CD8-positive, alpha-beta memory T cell (primary cell): ENCODE results near the gene TMEM151B. TPM values are rescaled to one million over a fixed set of nuclear protein-coding genes. Genes with fewer than 3 reads are reported as not detected.

ENCODE experiments used
- CTCF ChIA-PET: fragments of 350-600 bp; sonication (Branson Sonifier 250); formaldehyde crosslinking; loops from one replicate; lab custom pipeline; 2021; ENCODE audit warnings: antibody characterized with exemption; lab: Charles Lee
- POLR2A ChIA-PET: fragments of 350-600 bp; sonication (Branson Sonifier 250); formaldehyde crosslinking; loops from one replicate; lab custom pipeline; 2021; ENCODE audit warnings: antibody characterized with exemption; lab: Charles Lee
- DNase-seq, 5 donors: peaks; one replicate each; pipeline versions ENCODE4 v3.0.0 to v3.0.0-alpha.2; 2020 to 2022; ENCODE audit warnings: mixed read lengths in 1 of 5
- H3K27ac ChIP-seq: one replicate; pipeline ENCODE4 v1.7.0; 2013; ENCODE audit warnings: low read depth, mild to moderate bottlenecking, low read length, moderate library complexity
- H3K27me3 ChIP-seq: 2 replicates; pipeline ENCODE4 v1.7.0; 2013; ENCODE audit warnings: low read length, mild to moderate bottlenecking; ENCODE audit not compliant: insufficient read depth, poor library complexity, severe bottlenecking
- H3K36me3 ChIP-seq: 2 replicates; pipeline ENCODE4 v1.7.0; 2013; ENCODE audit warnings: mild to moderate bottlenecking, low read length, moderate library complexity; ENCODE audit not compliant: insufficient read depth
- H3K4me1 ChIP-seq: 2 replicates; pipeline ENCODE4 v1.7.0; 2013; ENCODE audit warnings: mild to moderate bottlenecking, low read length, moderate library complexity; ENCODE audit not compliant: insufficient read depth
- H3K4me3 ChIP-seq: 2 replicates; pipeline ENCODE4 v1.7.0; 2013; ENCODE audit warnings: mild to moderate bottlenecking, low read length
- H3K9me3 ChIP-seq: 2 replicates; pipeline ENCODE4 v1.7.0; 2013; ENCODE audit warnings: mild to moderate bottlenecking, low read length
- H3K27ac Mint-ChIP-seq, 8 donors: one replicate each; pipeline ENCODE4 v1.8.0; 2020 to 2021; ENCODE audit warnings: mixed read lengths in 8 of 8, mild to moderate bottlenecking in 6 of 8, inconsistent platforms in 3 of 8, moderate library complexity in 3 of 8
- H3K27me3 Mint-ChIP-seq, 2 donors: one replicate each; pipeline ENCODE4 v1.8.0; 2020 to 2021; ENCODE audit warnings: mixed read lengths in 2 of 2, mild to moderate bottlenecking in 1 of 2, moderate library complexity in 1 of 2
- H3K36me3 Mint-ChIP-seq, 3 donors: one replicate each; pipeline ENCODE4 v1.8.0; 2020 to 2021; ENCODE audit warnings: mixed read lengths in 3 of 3, inconsistent platforms in 1 of 3, mild to moderate bottlenecking in 1 of 3
- H3K4me1 Mint-ChIP-seq, 3 donors: one replicate each; pipeline ENCODE4 v1.8.0; 2020 to 2021; ENCODE audit warnings: mixed read lengths in 3 of 3, inconsistent platforms in 1 of 3, mild to moderate bottlenecking in 1 of 3
- H3K4me3 Mint-ChIP-seq, 7 donors: one replicate each; pipeline ENCODE4 v1.8.0; 2020 to 2021; ENCODE audit warnings: mixed read lengths in 7 of 7, mild to moderate bottlenecking in 6 of 7, moderate library complexity in 4 of 7, inconsistent platforms in 2 of 7
- H3K9me3 Mint-ChIP-seq, 5 donors: one replicate each; pipeline ENCODE4 v1.8.0; 2020 to 2022; ENCODE audit warnings: mixed read lengths in 5 of 5, mild to moderate bottlenecking in 3 of 5, moderate library complexity in 2 of 5, inconsistent platforms in 1 of 5
- polyA plus RNA-seq: library from polyadenylated mRNA; unstranded; fragments of 300-500 nt; fragmentation: Illumina TruSeq; gene quantifications from one replicate; pipeline ENCODE4 v1.2.3, GENCODE V29; 2021
- total RNA-seq, 2 experiments: library from RNA; stranded (reverse); gene quantifications; one replicate each; pipeline ENCODE4 v1.2.3, GENCODE V29; 2021

TMEM151B gene
- total RNA-seq, result not detected
- polyA plus RNA-seq, result not detected

DNA sequence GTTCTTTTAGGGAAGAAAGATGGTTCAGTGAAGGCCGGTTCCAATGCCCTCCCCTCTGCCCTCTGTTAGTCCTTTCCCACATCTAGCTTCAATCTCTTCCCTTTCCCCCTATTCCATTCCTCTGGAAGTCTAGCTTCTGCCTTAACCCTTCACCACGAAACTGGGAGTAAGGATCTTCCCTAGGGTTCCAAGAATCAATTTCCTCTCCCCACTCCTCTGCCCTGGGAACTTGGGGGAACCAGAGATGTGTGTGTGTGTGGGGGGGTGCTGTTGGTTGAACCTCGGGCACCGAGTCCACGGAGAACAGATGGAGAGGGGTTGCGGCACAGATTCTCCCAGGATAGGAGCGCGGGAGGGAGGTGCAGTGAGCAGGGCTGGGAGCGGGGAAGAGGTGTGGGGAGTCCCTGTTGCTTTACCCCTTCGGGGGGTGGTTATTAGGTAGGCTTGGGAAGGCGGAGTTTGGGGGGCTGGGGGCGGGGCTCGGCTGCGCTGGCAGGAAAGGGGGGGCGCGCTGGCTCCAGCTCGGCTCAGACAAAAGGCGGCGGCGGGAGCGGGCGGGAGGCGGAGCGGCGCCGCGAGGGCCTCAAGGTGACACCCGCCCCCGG, at the start of gene TMEM151B:
Gene TMEM151B (plus strand): TSS at position 530 of the 605 bp plus-strand sequence. CDS start 293 bp downstream, outside the sequence.
- H3K4me3 Mint-ChIP-seq, result peak within 1 kb of the TSS; percentile 63 to 84 (median 78)
- DNase-seq, result peak in 3 of 5 donors; percentile 21 to 58 (median 30)
- no peaks in the 10 kb centered on the region for H3K36me3 ChIP-seq
- H3K4me3 ChIP-seq, result no peak within 1 kb of the TSS
- H3K27ac ChIP-seq, result no peak within 1 kb of the TSS
- H3K4me1 Mint-ChIP-seq, result peaks cover 9 to 23% (median 22%) of the 10 kb centered on the region in 3 donors
- peaks cover 49 to 54% of the 10 kb centered on the region in 2 donors for H3K27me3 Mint-ChIP-seq
- H3K9me3 ChIP-seq, result no peaks in the 10 kb centered on the region
- ChIA-PET CTCF (interaction anchor here (1.0 to 3.8 kb wide), 4 partner anchors 28 to 76 kb away, joined by 3 to 36 read pairs (median 4); partner anchors contain the start of gene AARS2), POLR2A (interaction anchor here (1.4 kb wide), 1 partner anchor 23 kb away, joined by 7 read pairs; the partner anchor contains the start of gene HSP90AB1)
- H3K27ac Mint-ChIP-seq, result peak within 1 kb of the TSS in 4 of 8 donors; percentile 16 to 89 (median 59)
- no peaks in the 10 kb centered on the region for H3K4me1 ChIP-seq
- peaks cover 0 to 8% (median 0%) of the 10 kb centered on the region in 3 donors for H3K36me3 Mint-ChIP-seq
- peaks cover 51% of the 10 kb centered on the region for H3K27me3 ChIP-seq
- no peaks in the 10 kb centered on the region for H3K9me3 Mint-ChIP-seq

DNA sequence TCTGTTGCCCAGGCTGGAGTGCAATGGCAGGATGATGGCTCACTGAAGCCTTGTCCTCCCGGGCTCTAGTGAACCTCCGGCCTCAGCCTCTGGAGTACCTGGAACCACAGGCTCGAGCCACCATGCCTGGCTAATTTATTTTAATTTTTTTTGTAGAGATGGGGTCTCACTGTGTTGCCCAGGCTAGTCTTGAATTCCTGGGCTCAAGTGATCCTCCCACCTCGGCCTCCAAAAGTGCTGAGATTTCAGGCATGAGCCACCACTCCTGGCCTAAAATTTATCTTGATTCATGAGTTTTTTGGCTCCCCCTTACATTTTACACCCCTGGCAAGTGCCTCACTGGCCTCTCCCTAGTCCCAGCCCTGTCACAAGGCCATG, 49.3 kb upstream of the TMEM151B start:
- Histone ChIP-seq H3K27me3 (peaks cover 5% of the 10 kb centered on the region), H3K36me3 (no peaks in the 10 kb centered on the region), H3K4me1 (peaks cover 10% of the 10 kb centered on the region), H3K9me3 (no peaks in the 10 kb centered on the region), H3K27ac (peak overlapping the region; percentile 20), H3K4me3 (no peak overlapping the region)
- H3K4me1 Mint-ChIP-seq, result peaks cover 16 to 27% (median 17%) of the 10 kb centered on the region in 3 donors
- CTCF ChIA-PET, result interaction anchor here (0.8 to 8.0 kb wide), 6 partner anchors 15 to 124 kb away, joined by 3 to 69 read pairs (median 3); partner anchors contain the start of gene SLC35B2
- peaks cover 12 to 15% of the 10 kb centered on the region in 2 donors for H3K27me3 Mint-ChIP-seq
- no peak for DNase-seq
- no peak overlapping the region for H3K4me3 Mint-ChIP-seq
- POLR2A ChIA-PET, result interaction anchor here (0.7 to 4.5 kb wide), 2 partner anchors 27 to 131 kb away, joined by 3 to 24 read pairs; partner anchors contain the start of gene HSP90AB1
- H3K27ac Mint-ChIP-seq, result peak overlapping the region in 3 of 8 donors; percentile 58 to 79 (median 71)
- H3K9me3 Mint-ChIP-seq, result no peaks in the 10 kb centered on the region
- no peaks in the 10 kb centered on the region for H3K36me3 Mint-ChIP-seq

- Mint-ChIP-seq H3K9me3 (no peaks in the 10 kb centered on the region), H3K4me1 (peaks cover 16 to 27% (median 17%) of the 10 kb centered on the region in 3 donors), H3K27ac (peak overlapping the region in 5 of 8 donors; percentile 45 to 82 (median 71)), H3K27me3 (peaks cover 10 to 11% of the 10 kb centered on the region in 2 donors), H3K4me3 (peak overlapping the region in 4 of 7 donors; percentile 20 to 62 (median 38)), H3K36me3 (no peaks in the 10 kb centered on the region)
- Histone ChIP-seq H3K27me3 (peaks cover 5% of the 10 kb centered on the region), H3K4me3 (no peak overlapping the region), H3K27ac (peak overlapping the region; percentile 20), H3K9me3 (no peaks in the 10 kb centered on the region), H3K4me1 (peaks cover 10% of the 10 kb centered on the region), H3K36me3 (no peaks in the 10 kb centered on the region)
- DNase-seq, result peak; percentile 62 to 84 (median 66)
- ChIA-PET POLR2A (interaction anchor here (4.5 kb wide), 1 partner anchor 26 kb away, joined by 24 read pairs; the partner anchor contains the start of gene HSP90AB1), CTCF (interaction anchor here (0.8 to 8.0 kb wide), 9 partner anchors 14 to 125 kb away, joined by 3 to 69 read pairs (median 3); partner anchors contain the start of genes AARS2 and SLC35B2)
These were observed 48.8 kb upstream of the TMEM151B start for GRCh38 chr6:44221291-44221960.

DNA sequence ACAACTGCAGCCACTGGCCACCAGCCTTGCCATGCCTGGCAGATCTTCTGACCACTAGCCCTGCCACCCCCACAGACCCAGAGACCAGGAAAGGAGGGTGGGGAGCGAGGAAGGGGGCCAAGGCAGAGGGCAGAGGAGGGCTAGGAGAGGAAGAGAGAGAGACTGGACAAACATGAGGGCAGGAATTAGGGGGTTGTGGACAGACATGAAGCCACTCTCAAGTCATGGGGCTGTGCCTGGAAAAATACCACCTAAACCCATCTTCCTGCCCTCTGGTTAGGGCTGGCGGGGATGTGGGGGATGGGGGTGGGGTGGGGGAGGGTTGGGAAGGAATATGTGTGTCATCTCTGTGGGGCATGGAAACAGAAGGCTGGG, 48.3 kb upstream of the TMEM151B start:
- peaks cover 10% of the 10 kb centered on the region for H3K4me1 ChIP-seq
- H3K36me3 ChIP-seq, result no peaks in the 10 kb centered on the region
- no peaks in the 10 kb centered on the region for H3K9me3 Mint-ChIP-seq
- H3K36me3 Mint-ChIP-seq, result no peaks in the 10 kb centered on the region
- CTCF ChIA-PET, result interaction anchor here (1.1 to 8.0 kb wide), 6 partner anchors 14 to 91 kb away, joined by 3 to 69 read pairs (median 7); partner anchors contain the start of genes AARS2 and SLC35B2
- H3K27ac Mint-ChIP-seq, result peak overlapping the region in 3 of 8 donors; percentile 45 to 82 (median 79)
- H3K27me3 Mint-ChIP-seq, result peaks cover 7 to 10% of the 10 kb centered on the region in 2 donors
- peak overlapping the region in 3 of 7 donors; percentile 26 to 62 (median 51) for H3K4me3 Mint-ChIP-seq
- no peaks in the 10 kb centered on the region for H3K9me3 ChIP-seq
- DNase-seq, result no peak
- POLR2A ChIA-PET, result interaction anchor here (4.5 kb wide), 1 partner anchor 26 kb away, joined by 24 read pairs; the partner anchor contains the start of gene HSP90AB1
- H3K27ac ChIP-seq, result no peak overlapping the region
- H3K4me3 ChIP-seq, result no peak overlapping the region
- H3K4me1 Mint-ChIP-seq, result peaks cover 16 to 27% (median 17%) of the 10 kb centered on the region in 3 donors
- peaks cover 5% of the 10 kb centered on the region for H3K27me3 ChIP-seq

DNA sequence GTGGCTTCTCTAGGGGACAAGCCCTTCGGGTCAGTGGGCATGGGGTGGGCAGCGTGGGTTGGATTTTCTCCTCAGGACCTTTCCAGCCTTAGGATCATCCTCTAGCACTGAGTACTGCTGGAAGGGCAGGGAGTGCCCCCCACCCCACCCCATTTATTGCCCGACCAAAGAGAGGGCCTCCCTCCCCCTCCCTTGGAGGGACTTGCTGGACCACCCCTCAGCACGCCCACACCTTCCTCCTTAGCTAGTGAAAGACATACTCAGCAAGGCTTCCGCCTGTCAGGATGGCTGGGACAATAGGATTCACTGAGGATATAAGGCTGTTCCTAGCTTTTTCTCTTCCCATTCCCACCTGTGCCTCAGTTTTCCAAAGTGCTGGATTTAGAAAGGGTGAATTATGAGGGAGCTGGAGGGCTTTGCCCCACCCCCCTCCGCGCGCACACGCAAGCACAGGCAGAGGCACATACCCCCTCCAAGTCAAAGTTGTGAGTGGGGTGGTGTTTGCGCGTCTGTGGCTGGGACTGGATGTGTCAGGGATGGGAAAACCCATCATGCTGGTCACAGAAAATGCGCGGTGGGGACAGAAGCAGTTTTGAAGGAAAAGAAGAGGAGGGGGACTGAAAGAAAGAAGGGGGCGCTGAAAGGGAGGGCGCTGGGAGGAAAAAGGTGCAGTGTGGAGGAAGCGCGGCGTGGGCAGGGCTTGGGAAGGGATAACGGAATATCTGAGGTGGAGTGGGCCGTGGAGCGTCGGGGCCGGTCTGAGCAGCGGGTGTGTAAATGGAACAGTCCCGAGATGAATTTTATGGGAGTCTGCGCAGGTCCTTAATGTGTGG, 47.5 kb upstream of the TMEM151B start:
- H3K4me3 Mint-ChIP-seq, result peak overlapping the region; percentile 79 to 90 (median 82)
- H3K36me3 ChIP-seq, result no peaks in the 10 kb centered on the region

DNA sequence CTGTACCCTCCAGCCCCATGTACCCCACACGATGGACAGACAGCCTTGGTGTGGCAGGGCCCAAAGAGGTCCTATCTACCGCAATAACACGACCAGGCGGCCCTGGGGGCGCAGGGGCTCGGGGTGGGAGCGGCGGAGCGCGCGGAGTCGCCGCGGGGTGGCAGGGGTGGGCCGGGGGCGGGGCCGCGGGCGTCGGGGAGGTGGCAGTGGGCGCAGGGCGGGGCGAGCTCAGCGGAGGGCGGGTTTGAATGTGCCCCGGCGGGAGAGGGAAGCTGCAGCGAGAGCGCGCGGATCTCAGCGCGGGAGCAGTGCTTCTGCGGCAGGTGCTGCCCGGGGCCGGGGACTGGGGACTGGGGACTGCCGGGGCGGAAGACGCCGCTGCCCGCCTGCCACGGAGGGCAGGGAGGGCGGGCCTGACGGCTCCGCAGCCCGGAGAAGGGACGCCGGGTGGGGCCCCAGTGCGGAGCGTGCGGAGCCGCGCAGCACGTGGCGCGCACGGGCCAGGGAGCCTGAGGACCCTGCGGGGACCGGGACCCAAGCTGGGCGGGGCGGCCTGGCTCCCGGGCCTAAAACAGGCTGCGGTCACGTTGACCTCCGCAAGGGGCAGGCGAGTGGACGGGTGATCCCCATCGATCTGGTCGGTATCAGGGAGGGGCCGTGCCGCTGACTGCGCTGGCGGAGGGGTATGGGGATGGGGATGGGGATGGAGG, 46.8 kb upstream of the TMEM151B start, which contains the start of gene SLC29A1:
Gene SLC29A1 (plus strand): TSS at position 277 of the 710 bp plus-strand sequence. CDS start 3,719 bp downstream, outside the sequence.
- H3K4me3 ChIP-seq, result peak within 1 kb of the TSS; percentile 62
- peak within 1 kb of the TSS; percentile 45 for H3K27ac ChIP-seq
- no peaks in the 10 kb centered on the region for H3K9me3 Mint-ChIP-seq
- H3K9me3 ChIP-seq, result no peaks in the 10 kb centered on the region
- H3K4me1 Mint-ChIP-seq, result peaks cover 16 to 25% (median 16%) of the 10 kb centered on the region in 3 donors
- H3K36me3 Mint-ChIP-seq, result no peaks in the 10 kb centered on the region
- peaks cover 10% of the 10 kb centered on the region for H3K4me1 ChIP-seq
- peak; percentile 74 to 88 (median 76) for DNase-seq
- ChIA-PET CTCF (interaction anchor here (0.9 to 8.0 kb wide), 6 partner anchors 12 to 92 kb away, joined by 3 to 69 read pairs (median 4); partner anchors contain the start of gene SLC35B2), POLR2A (interaction anchor here (0.8 to 4.5 kb wide), 4 partner anchors 14 to 41 kb away, joined by 3 to 24 read pairs (median 4); partner anchors contain the start of gene HSP90AB1)
- peak within 1 kb of the TSS; percentile 81 to 90 (median 84) for H3K4me3 Mint-ChIP-seq
- H3K27me3 ChIP-seq, result peaks cover 5% of the 10 kb centered on the region
- H3K36me3 ChIP-seq, result no peaks in the 10 kb centered on the region
- H3K27ac Mint-ChIP-seq, result peak within 1 kb of the TSS in 7 of 8 donors; percentile 36 to 76 (median 62)
- peaks cover 1 to 6% of the 10 kb centered on the region in 2 donors for H3K27me3 Mint-ChIP-seq

More for the DNA sequence above, 47.5 kb upstream of the TMEM151B start:
- H3K4me3 ChIP-seq, result peak overlapping the region; percentile 62
- ChIA-PET CTCF (interaction anchor here (1.0 to 8.0 kb wide), 6 partner anchors 13 to 90 kb away, joined by 3 to 69 read pairs (median 7); partner anchors contain the start of genes AARS2 and SLC35B2), POLR2A (interaction anchor here (1.2 to 4.5 kb wide), 3 partner anchors 25 to 42 kb away, joined by 3 to 24 read pairs (median 4); partner anchors contain the start of gene HSP90AB1)
- no peak overlapping the region for H3K27ac ChIP-seq
- DNase-seq, result no peak
- H3K4me1 Mint-ChIP-seq, result peaks cover 16 to 27% (median 17%) of the 10 kb centered on the region in 3 donors
- peaks cover 5% of the 10 kb centered on the region for H3K27me3 ChIP-seq
- H3K9me3 ChIP-seq, result no peaks in the 10 kb centered on the region
- H3K4me1 ChIP-seq, result peaks cover 10% of the 10 kb centered on the region
- H3K36me3 Mint-ChIP-seq, result no peaks in the 10 kb centered on the region
- peaks cover 6 to 9% of the 10 kb centered on the region in 2 donors for H3K27me3 Mint-ChIP-seq
- H3K27ac Mint-ChIP-seq, result peak overlapping the region in 7 of 8 donors; percentile 32 to 76 (median 50)
- no peaks in the 10 kb centered on the region for H3K9me3 Mint-ChIP-seq
